Left ventricle myocardium inferior (tissue), 1 donor: Measurements from ENCODE around the gene PRKCZ. TPM values are rescaled to one million over a fixed set of nuclear protein-coding genes. Genes with fewer than 3 reads are reported as not detected.

Experiments
- DNase-seq: peaks from one replicate; pipeline ENCODE4 v3.0.0-alpha.2; 2020
- H3K27ac ChIP-seq: fragments of 200-600 bp; replicated peaks from 2 replicates; pipeline ENCODE4 v1.8.0; 2021
- H3K27me3 ChIP-seq: fragments of 200-600 bp; 2 replicates; pipeline ENCODE4 v1.8.0; 2021; ENCODE audit warnings: low read depth
- H3K36me3 ChIP-seq: fragments of 200-600 bp; 2 replicates; pipeline ENCODE4 v1.8.0; 2021
- H3K4me1 ChIP-seq: fragments of 200-600 bp; 2 replicates; pipeline ENCODE4 v1.8.0; 2021
- H3K4me3 ChIP-seq: fragments of 200-600 bp; 2 replicates; pipeline ENCODE4 v1.8.0; 2021; ENCODE audit warnings: mild to moderate bottlenecking, moderate library complexity
- H3K9me3 ChIP-seq: fragments of 200-600 bp; replicated peaks from 2 replicates; pipeline ENCODE4 v1.8.0; 2021
- CTCF ChIP-seq: fragments of 200-600 bp; IDR thresholded peaks from 2 replicates; pipeline ENCODE4 v1.8.0; 2021; ENCODE audit warnings: antibody characterized with exemption, mild to moderate bottlenecking, borderline replicate concordance
- intact Hi-C: fragments of 100-400 bp; cut with micrococcal nuclease; formaldehyde crosslinking; loops from one replicate; pipeline ENCODE4 v1.11.0; 2022
- total RNA-seq: library from RNA; stranded (reverse); fragmentation: NEBNext Ultra II Directional; extraction: Animal tissue kit (Norgen Biotek cat#: 25700); gene quantifications from one replicate; pipeline ENCODE4 v1.2.1, GENCODE V29; 2021
- donor health status: DM: no; HTN: yes; CAD: no; lungs with severe emphysema.

The PRKCZ gene
- total RNA-seq, 1 donor from 2014 or later, result 19.1 TPM

DNA sequence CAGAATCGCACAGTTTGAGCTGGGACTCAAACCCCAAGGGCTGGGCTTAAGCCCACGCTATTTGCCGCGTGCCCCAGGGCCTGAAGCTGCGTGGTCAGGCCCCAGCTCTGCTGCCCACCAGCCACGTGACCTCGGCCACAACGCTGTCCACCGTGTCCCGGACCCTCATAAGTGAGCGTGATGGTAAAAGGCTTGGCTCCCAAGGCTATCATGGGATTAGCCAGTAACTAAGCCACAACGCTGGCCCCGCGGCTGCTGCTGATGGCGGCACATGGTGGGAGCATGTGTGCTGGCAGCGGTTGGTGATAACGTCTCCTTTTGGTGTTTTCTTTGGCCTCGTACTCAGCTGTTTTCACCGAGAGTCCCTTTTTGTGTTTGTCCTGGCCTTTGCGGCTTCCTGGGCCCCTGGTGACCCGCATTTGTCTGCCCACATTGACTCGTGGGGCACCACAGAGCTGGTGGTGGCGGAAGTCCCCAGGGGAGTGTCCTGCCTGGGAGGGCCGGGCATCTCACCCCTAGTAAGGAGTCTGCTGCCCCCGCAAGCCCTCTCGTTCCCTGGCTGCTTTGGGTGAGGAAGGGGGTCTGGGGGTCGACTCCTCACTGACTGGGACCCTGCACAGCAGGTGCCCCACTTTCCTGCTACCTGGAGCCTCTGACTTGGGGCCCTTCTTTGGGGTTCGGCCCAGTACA, 29.3 kb downstream of the PRKCZ start:
- H3K27ac ChIP-seq, result no peak overlapping the region
- H3K4me3 ChIP-seq, result no peak overlapping the region
- H3K9me3 ChIP-seq, result peaks cover 33% of the 10 kb centered on the region
- intact Hi-C loops, result no loop called here
- no peaks in the 10 kb centered on the region for H3K4me1 ChIP-seq
- no peak for DNase-seq
- peaks cover 7% of the 10 kb centered on the region for H3K27me3 ChIP-seq
- H3K36me3 ChIP-seq, result peaks cover 9% of the 10 kb centered on the region
- TF ChIP-seq CTCF, result no peak

DNA sequence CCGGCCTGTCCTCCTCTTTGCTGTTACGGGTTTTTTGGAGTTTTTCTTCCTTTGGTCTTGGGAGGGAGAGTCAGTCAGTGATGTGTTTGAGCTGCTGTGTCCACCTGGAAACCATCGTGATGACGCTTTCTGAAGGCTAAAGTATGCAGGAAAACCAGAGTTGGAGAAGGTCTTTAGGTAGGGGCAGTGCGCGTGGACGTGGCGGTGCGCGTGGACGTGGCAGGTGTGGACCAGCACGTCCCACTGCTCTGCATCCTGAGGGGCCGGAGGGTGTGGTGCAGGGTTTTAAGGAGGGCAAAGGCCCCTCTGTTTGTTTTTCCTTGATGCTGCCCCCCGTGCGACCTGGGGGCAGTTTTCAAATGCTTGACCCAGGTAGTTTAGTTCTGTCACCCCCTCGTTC, 29.9 kb downstream of the PRKCZ start:
- DNase-seq, result no peak
- Histone ChIP-seq H3K36me3 (peaks cover 9% of the 10 kb centered on the region), H3K4me3 (no peak overlapping the region), H3K4me1 (no peaks in the 10 kb centered on the region), H3K27ac (no peak overlapping the region), H3K9me3 (peaks cover 33% of the 10 kb centered on the region), H3K27me3 (peaks cover 1% of the 10 kb centered on the region)
- TF ChIP-seq CTCF, result no peak
- intact Hi-C loops, result no loop called here

DNA sequence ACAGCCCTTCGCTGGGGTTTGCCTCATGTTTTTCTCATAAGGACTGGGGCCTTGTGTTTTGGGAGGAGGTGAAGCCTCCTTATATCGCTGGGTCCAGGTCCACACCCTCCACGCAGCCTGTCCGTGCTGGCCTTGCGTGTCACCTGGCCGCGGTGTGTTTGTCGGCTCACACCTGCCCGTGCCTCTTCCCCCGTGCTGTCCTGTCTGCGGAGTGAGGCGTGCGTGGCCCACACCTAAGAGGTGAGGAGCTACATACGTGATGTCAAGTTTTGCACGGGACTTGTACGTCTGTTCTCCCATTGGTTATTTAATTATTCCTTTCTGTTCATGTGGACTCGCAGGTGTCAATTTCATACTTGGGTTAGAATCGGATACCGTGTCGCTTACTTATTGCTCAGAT, 30.7 kb downstream of the PRKCZ start:
- no peak for TF ChIP-seq CTCF
- Histone ChIP-seq H3K27ac (no peak overlapping the region), H3K9me3 (peaks cover 33% of the 10 kb centered on the region), H3K36me3 (peaks cover 9% of the 10 kb centered on the region), H3K27me3 (no peaks in the 10 kb centered on the region), H3K4me3 (no peak overlapping the region), H3K4me1 (no peaks in the 10 kb centered on the region)
- DNase-seq, result no peak
- intact Hi-C loops, result no loop called here

DNA sequence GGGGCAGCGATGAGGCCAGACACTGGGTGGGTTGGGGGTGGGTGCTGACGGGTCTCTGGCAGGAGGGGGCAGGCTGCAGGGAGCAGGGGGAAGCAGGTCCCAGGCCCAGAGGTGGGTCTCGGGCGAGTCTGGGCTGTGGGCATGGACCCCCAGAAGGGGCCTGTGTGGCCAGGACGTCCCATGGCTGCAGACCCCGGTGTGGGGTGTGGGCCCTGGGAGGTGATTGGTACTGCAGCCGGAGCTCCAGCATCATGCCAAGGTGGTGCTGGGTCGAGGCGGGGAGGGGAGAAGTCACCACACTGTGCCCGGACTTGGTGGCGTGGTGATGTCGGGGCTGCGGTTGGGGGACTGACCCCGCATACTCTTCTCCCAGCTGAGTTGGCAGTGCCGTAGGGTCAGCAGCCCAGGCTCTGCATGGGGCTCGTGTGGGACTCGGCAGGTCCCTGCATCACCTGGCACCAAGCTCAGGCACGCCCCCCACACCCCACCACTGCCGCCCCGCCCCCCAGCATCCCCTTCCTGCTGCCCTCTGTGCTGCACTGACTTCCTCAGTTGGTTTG, 31.2 kb downstream of the PRKCZ start:
- Histone ChIP-seq H3K4me1 (no peaks in the 10 kb centered on the region), H3K4me3 (no peak overlapping the region), H3K9me3 (peaks cover 33% of the 10 kb centered on the region), H3K27ac (no peak overlapping the region), H3K27me3 (peaks cover 5% of the 10 kb centered on the region), H3K36me3 (peaks cover 9% of the 10 kb centered on the region)
- DNase-seq, result no peak
- intact Hi-C loops, result no loop called here
- TF ChIP-seq CTCF, result no peak

DNA sequence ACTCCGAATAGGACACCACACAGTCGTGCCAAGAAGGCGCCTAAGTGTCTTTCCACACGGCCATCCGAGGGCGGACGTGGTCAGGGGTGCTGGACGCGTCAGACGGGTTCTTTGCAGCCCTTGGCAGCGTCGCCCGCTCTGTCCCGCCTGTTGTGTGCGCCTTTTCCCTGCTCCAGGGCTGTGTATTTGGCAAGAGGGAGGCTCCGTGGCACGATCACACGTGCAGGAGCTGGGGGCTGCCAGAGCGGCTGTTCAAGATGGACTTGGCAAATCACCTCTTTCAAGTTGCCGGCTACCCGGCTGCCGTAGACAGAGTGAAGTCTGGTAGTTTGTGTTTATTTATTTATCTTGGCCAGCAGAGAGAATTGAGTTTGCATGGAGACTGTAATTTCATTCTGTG, 31.9 kb downstream of the PRKCZ start:
- Histone ChIP-seq H3K36me3 (peaks cover 9% of the 10 kb centered on the region), H3K4me1 (no peaks in the 10 kb centered on the region), H3K9me3 (peaks cover 29% of the 10 kb centered on the region), H3K27me3 (peaks cover 12% of the 10 kb centered on the region), H3K4me3 (no peak overlapping the region), H3K27ac (no peak overlapping the region)
- DNase-seq, result no peak
- intact Hi-C loops, result no loop called here
- TF ChIP-seq CTCF, result no peak
